Amygdala (tissue), 56 donors: ENCODE results near the gene TNRC6B.
"Not testable (repeated sequence)": the region's sequence is repeated elsewhere in the genome, so short reads cannot be mapped to it uniquely, and the experiment has no call there.

Experiments used
- DNase-seq, 56 donors: peaks; one replicate each; lab custom pipeline; 2025; lab: John Stamatoyannopoulos, UW

The TNRC6B gene

GRCh38 chr22:40271440-40271839 is 93.7 kb downstream of the TNRC6B start:
- DNase-seq = no peak

- DNase-seq = no peak
Observed at GRCh38 chr22:40273319-40273718, 95.6 kb downstream of the TNRC6B start.

- no peak for DNase-seq
Observed at GRCh38 chr22:40276996-40277823, 99.5 kb downstream of the TNRC6B start.

- no peak for DNase-seq
Observed at GRCh38 chr22:40279017-40279416, 101.3 kb downstream of the TNRC6B start.

- DNase-seq = no peak
Observed at GRCh38 chr22:40281717-40282116, 104.0 kb downstream of the TNRC6B start.

- no peak for DNase-seq
Observed at GRCh38 chr22:40285513-40285912, 107.8 kb downstream of the TNRC6B start.

GRCh38 chr22:40289991-40290459 is 112.3 kb downstream of the TNRC6B start:
- no peak for DNase-seq

GRCh38 chr22:40290516-40290915 is 112.8 kb downstream of the TNRC6B start:
- DNase-seq = no peak

GRCh38 chr22:40294696-40295095 is 117.0 kb downstream of the TNRC6B start:
- no peak for DNase-seq

- DNase-seq = no peak
Observed at GRCh38 chr22:40300316-40300715, 122.6 kb downstream of the TNRC6B start.

GRCh38 chr22:40300884-40301672 is 123.4 kb downstream of the TNRC6B start:
- peak in 5 of 56 donors; percentile 11 to 19 (median 15) for DNase-seq

GRCh38 chr22:40302149-40302548 is 124.4 kb downstream of the TNRC6B start:
- DNase-seq = no peak

GRCh38 chr22:40305625-40306024 is 127.9 kb downstream of the TNRC6B start:
- DNase-seq = no peak

- DNase-seq = no peak
Observed at GRCh38 chr22:40308999-40309573, 131.4 kb downstream of the TNRC6B start.

- DNase-seq = no peak
Observed at GRCh38 chr22:40309631-40310030, 131.9 kb downstream of the TNRC6B start.

- DNase-seq = peak in 1 of 56 donors; percentile 11
Observed at GRCh38 chr22:40310081-40310767, 132.5 kb downstream of the TNRC6B start.

- DNase-seq = no peak
Observed at GRCh38 chr22:40310768-40311120, 133.0 kb downstream of the TNRC6B start.

- DNase-seq = not testable (repeated sequence)
Observed at GRCh38 chr22:40311646-40312045, 133.9 kb downstream of the TNRC6B start.

- DNase-seq = no peak
Observed at GRCh38 chr22:40312050-40312449, 134.3 kb downstream of the TNRC6B start.

- no peak for DNase-seq
Observed at GRCh38 chr22:40313007-40313406, 135.3 kb downstream of the TNRC6B start.

- DNase-seq = no peak
Observed at GRCh38 chr22:40314041-40314440, 136.3 kb downstream of the TNRC6B start.
